Measurements from ENCODE around the gene KDM2A. TPM values are rescaled to one million over a fixed set of nuclear protein-coding genes. Genes with fewer than 3 reads are reported as not detected.
A peak's percentile ranks its signal among the peaks of the same experiment; 100 is the strongest.

KDM2A gene
- total RNA-seq, 1 donor from 2014 or later: 38.4 TPM

- no peaks in the 10 kb centered on the region for H3K27me3 ChIP-seq (ENCODE audit: control insufficient read depth, insufficient read depth, low read length)
- TF ChIP-seq, protein P1, sequence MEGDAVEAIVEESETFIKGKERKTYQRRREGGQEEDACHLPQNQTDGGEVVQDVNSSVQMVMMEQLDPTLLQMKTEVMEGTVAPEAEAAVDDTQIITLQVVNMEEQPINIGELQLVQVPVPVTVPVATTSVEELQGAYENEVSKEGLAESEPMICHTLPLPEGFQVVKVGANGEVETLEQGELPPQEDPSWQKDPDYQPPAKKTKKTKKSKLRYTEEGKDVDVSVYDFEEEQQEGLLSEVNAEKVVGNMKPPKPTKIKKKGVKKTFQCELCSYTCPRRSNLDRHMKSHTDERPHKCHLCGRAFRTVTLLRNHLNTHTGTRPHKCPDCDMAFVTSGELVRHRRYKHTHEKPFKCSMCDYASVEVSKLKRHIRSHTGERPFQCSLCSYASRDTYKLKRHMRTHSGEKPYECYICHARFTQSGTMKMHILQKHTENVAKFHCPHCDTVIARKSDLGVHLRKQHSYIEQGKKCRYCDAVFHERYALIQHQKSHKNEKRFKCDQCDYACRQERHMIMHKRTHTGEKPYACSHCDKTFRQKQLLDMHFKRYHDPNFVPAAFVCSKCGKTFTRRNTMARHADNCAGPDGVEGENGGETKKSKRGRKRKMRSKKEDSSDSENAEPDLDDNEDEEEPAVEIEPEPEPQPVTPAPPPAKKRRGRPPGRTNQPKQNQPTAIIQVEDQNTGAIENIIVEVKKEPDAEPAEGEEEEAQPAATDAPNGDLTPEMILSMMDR (IDR thresholded peaks at IDR 0.05; ENCODE audit: insufficient read depth, low read length, severe bottlenecking): no peak
- FAIRE-seq (no peak), DNase-seq (ENCODE audit: low read depth) (no peak)
- H3K4me3 ChIP-seq (ENCODE audit: low read depth, low read length): no peak overlapping the region
- H3K36me3 ChIP-seq (ENCODE audit: control insufficient read depth, insufficient read depth, low read length): peaks cover 5% of the 10 kb centered on the region
These were observed 35.7 kb downstream of the KDM2A start for GRCh38 chr11:67154726-67155125.

DNA sequence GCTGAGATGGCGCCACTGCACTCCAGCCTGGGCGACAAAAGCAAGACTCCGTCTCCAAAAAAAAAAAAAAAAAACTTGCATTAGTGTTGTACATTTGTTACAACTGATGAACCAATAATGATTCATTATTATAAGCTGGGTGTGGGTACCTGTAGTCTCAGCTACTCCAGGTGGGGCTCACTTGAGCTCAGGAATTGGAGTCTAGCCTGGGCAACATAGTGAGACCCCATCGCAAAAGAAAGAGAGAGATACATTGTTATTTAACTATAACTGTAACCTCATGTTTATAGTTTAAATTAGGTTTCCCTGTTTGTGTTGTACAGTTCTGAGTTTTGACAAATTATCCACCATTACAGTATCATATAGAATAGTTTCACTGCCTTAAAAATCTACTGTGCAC is 38.6 kb downstream of the KDM2A start:
- H3K36me3 ChIP-seq (ENCODE audit: control insufficient read depth, insufficient read depth, low read length): peaks cover 1% of the 10 kb centered on the region
- no peak for FAIRE-seq
- H3K4me3 ChIP-seq (ENCODE audit: low read depth, low read length): no peak overlapping the region
- TF ChIP-seq, protein P1 (IDR thresholded peaks at IDR 0.05; ENCODE audit: insufficient read depth, low read length, severe bottlenecking): no peak
- H3K27me3 ChIP-seq (ENCODE audit: control insufficient read depth, insufficient read depth, low read length): no peaks in the 10 kb centered on the region
- no peak for DNase-seq (ENCODE audit: low read depth)

GRCh38 chr11:67158221-67158620 is 39.2 kb downstream of the KDM2A start:
- H3K4me3 ChIP-seq (ENCODE audit: low read depth, low read length): no peak overlapping the region
- TF ChIP-seq, protein P1 (IDR thresholded peaks at IDR 0.05; ENCODE audit: insufficient read depth, low read length, severe bottlenecking): no peak
- DNase-seq (ENCODE audit: low read depth) (no peak), FAIRE-seq (no peak)
- peaks cover 1% of the 10 kb centered on the region for H3K36me3 ChIP-seq (ENCODE audit: control insufficient read depth, insufficient read depth, low read length)
- no peaks in the 10 kb centered on the region for H3K27me3 ChIP-seq (ENCODE audit: control insufficient read depth, insufficient read depth, low read length)

- TF ChIP-seq, protein P1 (IDR thresholded peaks at IDR 0.05; ENCODE audit: insufficient read depth, low read length, severe bottlenecking): no peak
- FAIRE-seq (no peak), DNase-seq (ENCODE audit: low read depth) (no peak)
- Histone ChIP-seq H3K27me3 (ENCODE audit: control insufficient read depth, insufficient read depth, low read length) (no peaks in the 10 kb centered on the region), H3K36me3 (ENCODE audit: control insufficient read depth, insufficient read depth, low read length) (no peaks in the 10 kb centered on the region), H3K4me3 (ENCODE audit: low read depth, low read length) (no peak overlapping the region)
These were observed 41.0 kb downstream of the KDM2A start for GRCh38 chr11:67160045-67160444.

DNA sequence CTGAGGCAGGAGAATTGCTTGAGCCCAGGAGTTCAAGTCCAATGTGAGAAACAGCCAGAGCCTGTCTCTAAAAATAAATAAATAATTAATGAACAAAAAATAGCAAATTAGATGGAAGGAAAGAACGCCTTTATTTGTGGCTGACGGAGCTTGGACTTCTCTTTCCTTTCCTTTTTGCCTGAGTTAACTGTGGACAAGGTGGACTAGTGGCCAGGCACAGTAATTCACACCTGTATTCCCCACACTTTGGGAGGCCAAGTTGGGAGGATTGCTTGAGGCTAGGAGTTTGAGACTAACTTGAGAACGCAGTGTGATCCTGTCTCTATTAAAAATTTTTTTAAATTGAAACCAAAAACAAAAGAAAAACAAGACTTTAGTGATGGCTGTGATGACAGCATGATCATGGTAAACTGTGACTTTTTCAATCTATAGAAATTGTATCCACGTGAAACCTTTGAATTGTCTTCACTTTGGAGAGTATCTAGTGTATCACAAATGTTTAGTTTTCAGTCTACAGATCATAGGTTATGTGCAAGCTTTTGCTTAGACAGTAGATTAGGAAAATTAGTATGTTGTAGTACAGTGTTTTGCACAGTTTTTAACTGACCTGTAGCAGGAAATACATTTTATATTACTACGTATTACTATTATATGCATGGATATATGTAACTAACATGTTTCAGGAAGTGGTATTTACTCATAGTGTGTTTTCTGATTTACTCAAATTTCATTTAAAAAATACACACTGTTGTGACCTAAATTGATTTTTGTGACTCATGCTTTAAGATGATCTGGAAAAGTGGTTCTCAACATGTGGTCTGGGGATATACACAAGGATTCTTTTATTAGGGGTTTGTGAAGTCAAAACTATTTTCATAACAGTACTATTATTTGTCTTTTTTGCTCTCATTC is 42.1 kb downstream of the KDM2A start:
- Histone ChIP-seq H3K36me3 (ENCODE audit: control insufficient read depth, insufficient read depth, low read length) (no peaks in the 10 kb centered on the region), H3K27me3 (ENCODE audit: control insufficient read depth, insufficient read depth, low read length) (no peaks in the 10 kb centered on the region), H3K4me3 (ENCODE audit: low read depth, low read length) (no peak overlapping the region)
- FAIRE-seq (no peak), DNase-seq (ENCODE audit: low read depth) (peak; percentile 31)
- TF ChIP-seq, protein P1 (IDR thresholded peaks at IDR 0.05; ENCODE audit: insufficient read depth, low read length, severe bottlenecking): no peak
